Amygdala (tissue), 56 donors: ENCODE data around the gene INSM1.
A peak's percentile ranks its signal among the peaks of the same experiment; 100 is the strongest.

Experiments used
- DNase-seq, 56 donors: peaks; one replicate each; lab custom pipeline; 2025; lab: John Stamatoyannopoulos, UW

Gene INSM1

GRCh38 chr20:20359628-20360027 lies 8.3 kb upstream of the INSM1 start:
- DNase-seq = no peak

- DNase-seq = peak in 24 of 56 donors; percentile 3 to 76 (median 30)
Observed at GRCh38 chr20:20360464-20360863, 7.4 kb upstream of the INSM1 start.

- DNase-seq = peak in 13 of 56 donors; percentile 13 to 45 (median 23)
Observed at GRCh38 chr20:20362774-20363433, 5.0 kb upstream of the INSM1 start.

GRCh38 chr20:20363434-20363798 lies 4.5 kb upstream of the INSM1 start:
- DNase-seq = no peak

- no peak for DNase-seq
Observed at GRCh38 chr20:20363799-20364592, 3.9 kb upstream of the INSM1 start.

- DNase-seq = no peak
Observed at GRCh38 chr20:20364593-20365479, 3.1 kb upstream of the INSM1 start.

- DNase-seq = no peak
Observed at GRCh38 chr20:20365480-20366161, 2.3 kb upstream of the INSM1 start.

GRCh38 chr20:20366551-20366875 lies 1.4 kb upstream of the INSM1 start:
- no peak for DNase-seq

GRCh38 chr20:20366876-20367574 lies 879 bp upstream of the INSM1 start:
- DNase-seq = peak in 9 of 56 donors; percentile 21 to 61 (median 48)

- DNase-seq = peak in 2 of 56 donors; percentile 31 to 52
Observed at GRCh38 chr20:20368418-20369249, 730 bp downstream of the INSM1 start.

GRCh38 chr20:20369250-20370093 lies 1.6 kb downstream of the INSM1 start:
- DNase-seq = peak in 7 of 56 donors; percentile 27 to 57 (median 31)

- DNase-seq = no peak
Observed at GRCh38 chr20:20370094-20370575, 2.2 kb downstream of the INSM1 start.

GRCh38 chr20:20371083-20371482 lies 3.2 kb downstream of the INSM1 start:
- DNase-seq = no peak

- no peak for DNase-seq
Observed at GRCh38 chr20:20371681-20372080, 3.8 kb downstream of the INSM1 start.

- no peak for DNase-seq
Observed at GRCh38 chr20:20373091-20373571, 5.2 kb downstream of the INSM1 start.

GRCh38 chr20:20375862-20376261 lies 8.0 kb downstream of the INSM1 start:
- no peak for DNase-seq

GRCh38 chr20:20386192-20386591 lies 18.3 kb downstream of the INSM1 start:
- DNase-seq = no peak

GRCh38 chr20:20390393-20390792 lies 22.5 kb downstream of the INSM1 start:
- DNase-seq = no peak
